GM06990 (cell line): ENCODE data around the gene METTL27.

Experiments used
- DNase-seq: peaks from one replicate; pipeline ENCODE4 v3.0.0-alpha.2; 2011; ENCODE audit not compliant: insufficient read length; ENCODE audit errors: extremely low read depth
- H3K27me3 ChIP-seq: replicated peaks from 2 replicates; pipeline ENCODE4 v1.6.0; 2011; ENCODE audit warnings: low read length; ENCODE audit not compliant: control insufficient read depth, insufficient read depth
- H3K36me3 ChIP-seq: 2 replicates; pipeline ENCODE4 v1.5.1; 2011; ENCODE audit warnings: low read length; ENCODE audit not compliant: control insufficient read depth, insufficient read depth
- H3K4me3 ChIP-seq: replicated peaks from 2 replicates; pipeline ENCODE4 v1.5.1; 2011; ENCODE audit warnings: low read depth, mild to moderate bottlenecking, control low read depth, low read length
- CTCF ChIP-seq: IDR thresholded peaks from 2 replicates; pipeline ENCODE4 v1.5.1; 2011; ENCODE audit warnings: low read length, control low read depth, mild to moderate bottlenecking, inconsistent platforms; ENCODE audit not compliant: insufficient read depth, poor library complexity, severe bottlenecking

Gene METTL27

GRCh38 chr7:73880755-73881328 is 38.5 kb upstream of the METTL27 start:
- H3K36me3 ChIP-seq: no peaks in the 10 kb centered on the region
- no peak for TF ChIP-seq CTCF
- no peak overlapping the region for H3K4me3 ChIP-seq
- H3K27me3 ChIP-seq: no peaks in the 10 kb centered on the region; the same call in 1 of the 2 replicates
- no peak for DNase-seq

- Histone ChIP-seq H3K4me3 (no peak overlapping the region), H3K27me3 (no peaks in the 10 kb centered on the region; the same call in 1 of the 2 replicates), H3K36me3 (no peaks in the 10 kb centered on the region)
- no peak for TF ChIP-seq CTCF
- DNase-seq: no peak
Measured at GRCh38 chr7:73879977-73880681, 37.8 kb upstream of the METTL27 start.

- DNase-seq: no peak
Measured at GRCh38 chr7:73876973-73877372, 34.7 kb upstream of the METTL27 start.

GRCh38 chr7:73876361-73876760 is 34.0 kb upstream of the METTL27 start:
- TF ChIP-seq CTCF: no peak
- no peak overlapping the region for H3K4me3 ChIP-seq
- no peaks in the 10 kb centered on the region for H3K36me3 ChIP-seq
- no peaks in the 10 kb centered on the region; the same call in 1 of the 2 replicates for H3K27me3 ChIP-seq
- no peak for DNase-seq

More at GRCh38 chr7:73876973-73877372, 34.7 kb upstream of the METTL27 start:
- TF ChIP-seq CTCF: no peak
- Histone ChIP-seq H3K4me3 (no peak overlapping the region), H3K27me3 (no peaks in the 10 kb centered on the region; the same call in 1 of the 2 replicates), H3K36me3 (no peaks in the 10 kb centered on the region)

GRCh38 chr7:73872056-73872908 is 30.0 kb upstream of the METTL27 start:
- no peaks in the 10 kb centered on the region; the same call in 1 of the 2 replicates for H3K27me3 ChIP-seq
- no peaks in the 10 kb centered on the region for H3K36me3 ChIP-seq
- no peak for DNase-seq
- H3K4me3 ChIP-seq: no peak overlapping the region
- no peak for TF ChIP-seq CTCF
